Measurements from ENCODE around the gene ZNF555.
"Not testable (repeated sequence)": the region's sequence is repeated elsewhere in the genome, so short reads cannot be mapped to it uniquely, and the experiment has no call there.

ZNF555 gene

DNA sequence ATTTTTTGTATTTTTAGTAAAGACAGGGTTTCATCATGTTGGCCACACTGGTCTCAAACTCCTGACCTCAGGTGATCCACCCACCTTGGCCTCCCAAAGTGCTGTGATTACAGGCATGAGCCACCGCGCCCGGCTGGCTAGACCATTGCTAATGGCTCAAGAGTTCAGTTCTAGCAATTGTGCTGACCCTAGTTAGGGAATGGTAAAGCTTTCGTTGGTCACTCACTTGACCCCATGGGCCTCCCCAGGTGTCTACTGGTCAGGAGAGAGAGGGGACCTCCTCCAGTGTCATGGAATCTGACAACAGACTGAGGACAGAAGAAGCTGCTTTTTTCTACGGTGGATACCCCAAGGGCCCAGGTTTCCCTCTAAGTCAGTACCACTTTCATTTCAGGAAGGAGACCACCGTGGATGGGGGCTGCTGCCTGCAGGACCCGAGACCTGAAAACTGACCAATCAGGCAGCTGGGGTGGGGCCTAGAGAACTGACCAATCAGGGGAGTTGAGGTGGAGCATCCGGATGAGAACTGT is 25.3 kb downstream of the ZNF555 start:
- Histone ChIP-seq H2BK15ac (ENCODE audit: low read length) (no peak overlapping the region), H3K23ac (ENCODE audit: low read depth, low read length, poor library complexity) (no peak overlapping the region), H4K91ac (ENCODE audit: low read depth, low read length, poor library complexity) (no peak overlapping the region), H3K4me3 (ENCODE audit: low read length in 2 of 2) (no peak overlapping the region), H3K14ac (ENCODE audit: low read length) (no peak overlapping the region), H2BK120ac (ENCODE audit: low read depth, low read length) (no peak overlapping the region), H2BK12ac (ENCODE audit: low read length) (no peak overlapping the region), H2BK5ac (ENCODE audit: low read length) (no peak overlapping the region), H3K27ac (replicated peaks; ENCODE audit: low read length) (no peak overlapping the region), H3K36me3 (replicated peaks in 1 of 2; ENCODE audit: control insufficient read depth in 2 of 2, insufficient read depth in 2 of 2, low read length in 2 of 2) (no peaks in the 10 kb centered on the region), H3K27me3 (ENCODE audit: control insufficient read depth in 3 of 3, insufficient read depth in 3 of 3, low read depth in 1 of 3, low read length in 3 of 3) (no peaks in the 10 kb centered on the region), H4K8ac (ENCODE audit: low read depth, low read length) (no peak overlapping the region), H3K18ac (ENCODE audit: low read length) (no peak overlapping the region), H3K79me1 (ENCODE audit: low read depth, low read length) (no peaks in the 10 kb centered on the region), H3K9ac (ENCODE audit: low read depth, low read length, poor library complexity) (no peak overlapping the region), H2AFZ (ENCODE audit: low read length) (no peak overlapping the region), H2AK5ac (ENCODE audit: low read depth, low read length) (no peak overlapping the region), H3K9me3 (replicated peaks in 1 of 2; ENCODE audit: control insufficient read depth in 2 of 2, insufficient read depth in 1 of 2, low read depth in 1 of 2, low read length in 2 of 2) (peaks cover under 1 to 14% of the 10 kb centered on the region in 2 donors), H3K4me1 (ENCODE audit: control insufficient read depth in 2 of 2, insufficient read depth in 1 of 2, low read depth in 1 of 2, low read length in 2 of 2) (no peaks in the 10 kb centered on the region), H3K4me2 (ENCODE audit: insufficient read depth, low read length, poor library complexity, severe bottlenecking) (no peak overlapping the region), H3K4ac (ENCODE audit: low read length) (no peak overlapping the region)
- no peak for DNase-seq (ENCODE audit: low spot score)
- WGBS, 2 donors (ENCODE audit: extremely low coverage in 2 of 2, insufficient read length in 2 of 2, insufficient replicate concordance in 1 of 2) = no CpG with 5 or more reads among the region's 8 CpGs

DNA sequence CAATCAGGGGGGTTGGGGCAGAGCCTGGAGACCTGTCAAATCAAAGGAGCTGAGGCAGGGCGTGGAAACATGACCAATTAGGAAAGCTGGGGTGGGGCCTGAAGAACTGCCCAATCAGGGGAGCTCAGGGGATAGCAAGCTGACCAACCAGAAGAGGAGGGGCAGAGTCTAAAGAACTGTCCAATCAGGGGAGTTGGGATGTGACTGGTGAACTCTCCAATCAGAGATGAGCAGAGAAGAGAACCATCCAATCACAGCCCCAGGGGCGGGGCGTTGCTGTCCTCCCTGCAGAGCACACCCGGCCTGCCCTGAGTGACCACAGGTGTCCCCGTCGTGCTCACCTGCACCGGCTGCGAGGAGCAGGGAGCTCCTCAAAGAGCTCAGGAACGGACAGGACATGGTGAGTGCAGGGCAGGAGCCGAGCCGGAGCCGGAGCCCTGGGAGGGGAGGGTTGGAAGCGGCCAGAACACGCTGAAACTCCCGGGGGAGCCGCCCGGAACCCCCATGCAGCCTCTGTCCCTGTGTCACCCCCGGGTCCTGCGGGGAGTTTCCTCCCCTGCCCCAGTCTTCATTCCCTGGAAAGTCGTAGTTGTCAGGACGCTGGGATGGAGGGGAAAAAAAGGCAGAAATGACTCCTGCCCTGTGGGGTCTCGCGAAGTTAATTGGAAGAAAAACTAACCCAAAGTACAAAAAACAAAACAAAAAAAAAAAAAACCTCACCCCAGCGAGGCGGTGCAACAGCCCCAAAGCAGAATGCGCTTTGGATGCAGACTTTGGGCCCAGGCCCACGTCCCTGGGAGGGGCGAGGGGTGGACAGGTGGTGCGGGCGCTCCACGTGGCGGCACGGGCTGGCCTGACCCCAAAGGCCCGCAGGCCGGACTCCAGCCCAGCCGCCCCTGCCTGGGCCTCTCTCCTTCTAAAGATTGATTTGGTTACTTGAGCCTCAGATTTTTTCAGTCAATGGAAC is 26.0 kb downstream of the ZNF555 start, which contains the start of gene ZNF556:
ZNF556 (plus strand) TSS at position 311 of the 967 bp plus-strand sequence; CDS start at position 398, 87 bp downstream.
- no peak within 1 kb of the TSS for H2AFZ ChIP-seq (ENCODE audit: low read length)
- DNase-seq (ENCODE audit: low spot score) = no peak

DNA sequence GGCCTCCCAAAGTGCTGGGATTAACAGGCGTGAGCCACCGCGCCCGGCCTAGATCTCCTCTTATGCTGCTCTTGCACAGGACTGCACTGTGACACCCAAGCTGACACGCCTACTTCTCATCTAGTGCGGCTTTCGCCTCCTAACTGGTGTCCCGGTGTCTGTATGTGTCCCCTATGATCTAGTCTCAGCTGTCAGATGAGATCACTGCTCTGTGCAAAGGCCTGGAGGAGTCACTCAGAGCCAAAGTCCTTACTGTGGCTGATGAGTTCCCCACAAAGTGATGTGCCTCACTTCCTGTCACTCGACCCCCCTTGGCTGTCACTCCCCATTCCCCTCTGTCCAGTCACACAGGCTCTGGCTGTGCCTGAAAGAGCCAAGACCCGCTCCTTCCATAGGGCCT is 28.3 kb downstream of the ZNF555 start:
- Histone ChIP-seq H3K18ac (ENCODE audit: low read length) (no peak overlapping the region), H3K27ac (replicated peaks; ENCODE audit: low read length) (no peak overlapping the region), H2BK15ac (ENCODE audit: low read length) (no peak overlapping the region), H2AFZ (ENCODE audit: low read length) (no peak overlapping the region), H3K79me1 (ENCODE audit: low read depth, low read length) (no peaks in the 10 kb centered on the region), H3K4ac (ENCODE audit: low read length) (no peak overlapping the region), H2BK120ac (ENCODE audit: low read depth, low read length) (no peak overlapping the region), H2AK5ac (ENCODE audit: low read depth, low read length) (no peak overlapping the region), H3K9me3 (replicated peaks in 1 of 2; ENCODE audit: control insufficient read depth in 2 of 2, insufficient read depth in 1 of 2, low read depth in 1 of 2, low read length in 2 of 2) (peaks cover 4 to 11% of the 10 kb centered on the region in 2 donors), H3K4me2 (ENCODE audit: insufficient read depth, low read length, poor library complexity, severe bottlenecking) (no peak overlapping the region), H4K91ac (ENCODE audit: low read depth, low read length, poor library complexity) (no peak overlapping the region), H3K23ac (ENCODE audit: low read depth, low read length, poor library complexity) (no peak overlapping the region), H4K8ac (ENCODE audit: low read depth, low read length) (no peak overlapping the region), H3K27me3 (ENCODE audit: control insufficient read depth in 3 of 3, insufficient read depth in 3 of 3, low read depth in 1 of 3, low read length in 3 of 3) (no peaks in the 10 kb centered on the region), H3K36me3 (replicated peaks in 1 of 2; ENCODE audit: control insufficient read depth in 2 of 2, insufficient read depth in 2 of 2, low read length in 2 of 2) (no peaks in the 10 kb centered on the region), H3K4me3 (ENCODE audit: low read length in 2 of 2) (no peak overlapping the region), H2BK5ac (ENCODE audit: low read length) (no peak overlapping the region), H2BK12ac (ENCODE audit: low read length) (no peak overlapping the region), H3K14ac (ENCODE audit: low read length) (no peak overlapping the region), H3K9ac (ENCODE audit: low read depth, low read length, poor library complexity) (peak overlapping the region; percentile 21), H3K4me1 (ENCODE audit: control insufficient read depth in 2 of 2, insufficient read depth in 1 of 2, low read depth in 1 of 2, low read length in 2 of 2) (no peaks in the 10 kb centered on the region)
- DNase-seq (ENCODE audit: low spot score) = no peak
- no CpG with 5 or more reads among the region's 10 CpGs for WGBS, 2 donors (ENCODE audit: extremely low coverage in 2 of 2, insufficient read length in 2 of 2, insufficient replicate concordance in 1 of 2)

More for the DNA sequence above, 26.0 kb downstream of the ZNF555 start, which contains the start of gene ZNF556:
- no peak within 1 kb of the TSS for H3K23ac ChIP-seq (ENCODE audit: low read depth, low read length, poor library complexity)
- no peak within 1 kb of the TSS for H2BK15ac ChIP-seq (ENCODE audit: low read length)
- H3K4me2 ChIP-seq (ENCODE audit: insufficient read depth, low read length, poor library complexity, severe bottlenecking) = no peak within 1 kb of the TSS
- no peak within 1 kb of the TSS for H3K9ac ChIP-seq (ENCODE audit: low read depth, low read length, poor library complexity)
- no peak within 1 kb of the TSS for H3K14ac ChIP-seq (ENCODE audit: low read length)
- no peak within 1 kb of the TSS for H3K18ac ChIP-seq (ENCODE audit: low read length)
- no peak within 1 kb of the TSS for H2BK12ac ChIP-seq (ENCODE audit: low read length)
- no peaks in the 10 kb centered on the region for H3K27me3 ChIP-seq (ENCODE audit: control insufficient read depth in 3 of 3, insufficient read depth in 3 of 3, low read depth in 1 of 3, low read length in 3 of 3)
- H4K8ac ChIP-seq (ENCODE audit: low read depth, low read length) = no peak within 1 kb of the TSS
- no CpG with 5 or more reads among the region's 36 CpGs for WGBS, 2 donors (ENCODE audit: extremely low coverage in 2 of 2, insufficient read length in 2 of 2, insufficient replicate concordance in 1 of 2)
- H3K4ac ChIP-seq (ENCODE audit: low read length) = no peak within 1 kb of the TSS
- no peak within 1 kb of the TSS for H4K91ac ChIP-seq (ENCODE audit: low read depth, low read length, poor library complexity)
- H3K27ac ChIP-seq (replicated peaks; ENCODE audit: low read length) = no peak within 1 kb of the TSS
- peaks cover 4 to 14% of the 10 kb centered on the region in 2 donors for H3K9me3 ChIP-seq (replicated peaks in 1 of 2; ENCODE audit: control insufficient read depth in 2 of 2, insufficient read depth in 1 of 2, low read depth in 1 of 2, low read length in 2 of 2)
- H3K36me3 ChIP-seq (replicated peaks in 1 of 2; ENCODE audit: control insufficient read depth in 2 of 2, insufficient read depth in 2 of 2, low read length in 2 of 2) = no peaks in the 10 kb centered on the region
- no peaks in the 10 kb centered on the region for H3K4me1 ChIP-seq (ENCODE audit: control insufficient read depth in 2 of 2, insufficient read depth in 1 of 2, low read depth in 1 of 2, low read length in 2 of 2)
- H2BK5ac ChIP-seq (ENCODE audit: low read length) = no peak within 1 kb of the TSS
- no peaks in the 10 kb centered on the region for H3K79me1 ChIP-seq (ENCODE audit: low read depth, low read length)
- H3K4me3 ChIP-seq (ENCODE audit: low read length in 2 of 2) = peak within 1 kb of the TSS in 1 of 2 donors; percentile 72
- no peak within 1 kb of the TSS for H2BK120ac ChIP-seq (ENCODE audit: low read depth, low read length)
- no peak within 1 kb of the TSS for H2AK5ac ChIP-seq (ENCODE audit: low read depth, low read length)

DNA sequence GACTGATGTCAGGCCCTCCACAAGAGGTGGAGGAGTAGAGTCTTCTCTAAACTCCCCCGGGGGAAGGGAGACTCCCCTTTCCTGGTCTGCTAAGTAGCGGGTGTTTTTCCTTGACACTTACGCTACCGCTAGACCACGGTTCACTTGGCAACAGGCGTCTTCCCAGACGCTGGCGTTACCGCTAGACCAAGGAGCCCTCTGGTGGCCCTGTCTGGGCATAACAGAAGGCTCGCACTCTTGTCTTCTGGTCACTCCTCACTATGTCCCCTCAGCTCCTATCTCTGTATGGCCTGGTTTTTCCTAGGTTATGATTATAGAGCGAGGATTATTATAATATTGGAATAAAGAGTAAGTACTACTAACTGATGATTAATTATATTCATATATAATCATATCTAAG is 30.9 kb downstream of the ZNF555 start:
- H3K4me3 ChIP-seq (ENCODE audit: low read length in 2 of 2); H3K36me3 ChIP-seq (replicated peaks in 1 of 2; ENCODE audit: control insufficient read depth in 2 of 2, insufficient read depth in 2 of 2, low read length in 2 of 2); DNase-seq (ENCODE audit: low spot score); H3K79me1 ChIP-seq (ENCODE audit: low read depth, low read length); H3K4ac ChIP-seq (ENCODE audit: low read length); H2BK120ac ChIP-seq (ENCODE audit: low read depth, low read length); H3K4me2 ChIP-seq (ENCODE audit: insufficient read depth, low read length, poor library complexity, severe bottlenecking); H3K23ac ChIP-seq (ENCODE audit: low read depth, low read length, poor library complexity); H3K4me1 ChIP-seq (ENCODE audit: control insufficient read depth in 2 of 2, insufficient read depth in 1 of 2, low read depth in 1 of 2, low read length in 2 of 2); H2BK12ac ChIP-seq (ENCODE audit: low read length); H3K14ac ChIP-seq (ENCODE audit: low read length); H4K8ac ChIP-seq (ENCODE audit: low read depth, low read length); H3K27me3 ChIP-seq (ENCODE audit: control insufficient read depth in 3 of 3, insufficient read depth in 3 of 3, low read depth in 1 of 3, low read length in 3 of 3); H4K91ac ChIP-seq (ENCODE audit: low read depth, low read length, poor library complexity); H3K18ac ChIP-seq (ENCODE audit: low read length); H3K9ac ChIP-seq (ENCODE audit: low read depth, low read length, poor library complexity); H2BK15ac ChIP-seq (ENCODE audit: low read length); H2BK5ac ChIP-seq (ENCODE audit: low read length); H3K27ac ChIP-seq (replicated peaks; ENCODE audit: low read length); H2AK5ac ChIP-seq (ENCODE audit: low read depth, low read length): not testable (repeated sequence)
- Histone ChIP-seq H3K9me3 (replicated peaks in 1 of 2; ENCODE audit: control insufficient read depth in 2 of 2, insufficient read depth in 1 of 2, low read depth in 1 of 2, low read length in 2 of 2) (peaks cover 8 to 10% of the 10 kb centered on the region in 2 donors), H2AFZ (ENCODE audit: low read length) (peak overlapping the region; percentile 49)
- no CpG with 5 or more reads among the region's 11 CpGs for WGBS, 2 donors (ENCODE audit: extremely low coverage in 2 of 2, insufficient read length in 2 of 2, insufficient replicate concordance in 1 of 2)
